EL (cell line): ENCODE data around the gene TASL.
"Not testable (repeated sequence)": the region's sequence is repeated elsewhere in the genome, so short reads cannot be mapped to it uniquely, and the experiment has no call there.

Experiments used
- DNase-seq: peaks from one replicate; pipeline ENCODE4 v3.0.0-alpha.2; 2016

TASL gene

DNA sequence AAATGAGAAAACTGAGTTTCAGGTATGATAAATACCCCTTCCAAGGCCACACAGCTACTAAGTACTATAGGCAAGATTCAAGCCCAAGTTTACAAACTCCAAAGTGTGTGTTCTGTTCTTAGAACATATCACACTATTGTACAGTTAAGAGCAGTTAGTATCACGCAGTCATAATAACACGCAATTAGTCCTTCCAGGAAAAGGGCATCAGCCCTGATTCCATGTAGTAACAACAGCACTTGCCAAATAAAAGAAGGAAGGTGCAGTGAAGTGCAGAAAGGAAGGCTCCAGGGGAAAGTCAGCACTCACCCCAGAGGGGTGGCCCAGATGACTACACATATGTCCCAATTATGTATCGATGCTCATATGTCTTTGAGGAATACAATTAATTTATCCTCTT lies 4.4 kb downstream of the TASL start:
- no peak for DNase-seq

DNA sequence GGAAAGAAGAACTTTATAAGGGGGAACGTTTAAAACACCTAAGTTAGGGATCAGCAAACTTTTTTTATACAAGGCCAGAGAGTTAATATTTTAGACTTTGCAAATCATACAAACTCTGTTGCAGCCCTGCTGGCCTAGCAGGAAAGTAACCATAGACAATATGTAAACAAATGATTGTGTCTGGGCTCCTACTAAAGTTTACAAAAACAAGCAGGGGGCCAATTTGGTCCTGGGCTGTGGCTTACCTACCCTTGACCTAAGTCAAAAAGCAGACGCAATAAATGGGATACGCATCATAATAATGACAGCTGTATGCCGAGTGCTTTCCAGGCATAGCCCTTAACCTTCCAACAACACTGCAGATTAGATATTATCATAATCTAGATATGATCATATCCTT lies 4.9 kb downstream of the TASL start:
- no peak for DNase-seq

DNA sequence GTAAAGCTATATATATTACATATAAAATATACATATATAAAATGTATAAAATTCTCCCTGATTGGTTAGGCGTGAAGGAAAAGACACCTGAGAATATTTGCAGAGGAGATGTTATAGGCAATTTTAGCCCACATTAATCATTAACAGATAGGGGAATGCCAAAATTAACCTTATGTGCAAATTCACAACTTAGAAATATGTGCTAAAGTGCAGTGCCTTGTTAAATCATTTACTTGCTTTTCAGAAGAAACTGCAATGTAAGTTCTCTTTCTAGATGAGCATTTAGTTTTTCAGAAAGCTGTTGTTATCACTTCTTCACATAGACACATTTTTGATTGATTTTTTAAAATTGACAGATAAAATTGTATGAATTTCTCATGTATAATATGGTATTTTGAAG lies 5.6 kb downstream of the TASL start:
- DNase-seq = no peak

DNA sequence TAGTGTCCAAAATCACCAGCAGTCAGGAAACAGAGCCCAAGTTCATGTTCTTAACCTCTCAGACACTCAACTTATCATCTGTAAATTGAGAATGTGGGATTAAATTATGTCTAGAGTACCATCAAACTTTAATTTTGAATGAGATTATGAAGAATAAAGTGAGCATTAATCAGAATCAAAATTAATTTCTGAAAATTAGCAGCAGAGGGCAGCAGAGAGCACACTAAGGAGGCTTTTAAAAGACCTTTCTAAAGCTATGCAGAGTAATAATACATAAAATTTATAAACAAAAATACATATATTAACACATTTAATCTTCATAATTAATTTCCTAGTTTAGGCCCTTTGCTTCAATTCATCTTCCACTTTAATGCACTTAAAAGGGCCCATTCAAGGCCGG lies 7.1 kb downstream of the TASL start:
- DNase-seq = peak; percentile 8

DNA sequence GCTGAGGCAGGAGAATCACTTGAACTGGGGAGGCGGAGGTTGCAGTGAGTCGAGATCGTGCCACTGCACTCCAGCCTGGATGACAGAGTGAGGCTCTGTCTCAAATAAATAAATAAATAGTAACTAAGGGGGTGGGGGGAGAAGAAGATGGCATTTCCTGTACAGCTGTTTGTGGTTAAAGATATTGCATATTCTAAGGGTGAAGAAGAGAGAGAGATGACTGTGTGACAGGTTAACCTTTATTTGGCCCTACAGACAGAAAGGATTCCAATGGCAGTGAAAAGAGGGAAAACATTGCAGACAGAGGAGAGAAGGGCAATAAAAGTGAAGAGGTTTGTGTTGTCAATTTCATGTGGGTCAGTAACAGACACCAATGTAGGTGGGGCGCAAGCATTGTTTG lies 9.4 kb downstream of the TASL start:
- peak; percentile 59 for DNase-seq

DNA sequence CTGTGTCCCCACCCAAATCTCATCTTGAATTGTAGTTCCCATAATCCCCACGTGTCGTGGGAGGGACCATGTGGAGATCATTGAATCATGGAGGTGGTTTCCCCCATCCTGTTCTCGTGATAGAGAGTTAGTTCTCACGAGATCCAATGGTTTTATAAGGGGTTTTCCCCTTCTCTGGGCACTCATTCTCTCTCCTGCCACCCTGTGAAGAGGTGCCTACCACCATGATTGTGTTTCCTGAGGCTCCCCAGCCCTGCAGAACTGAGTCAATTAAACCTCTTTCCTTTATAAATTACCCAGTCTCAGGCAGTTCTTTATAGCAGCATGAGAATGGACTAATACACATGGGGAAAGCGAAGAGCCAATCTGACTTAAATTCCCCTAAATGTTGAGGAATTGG lies 14.5 kb downstream of the TASL start:
- not testable (repeated sequence) for DNase-seq

DNA sequence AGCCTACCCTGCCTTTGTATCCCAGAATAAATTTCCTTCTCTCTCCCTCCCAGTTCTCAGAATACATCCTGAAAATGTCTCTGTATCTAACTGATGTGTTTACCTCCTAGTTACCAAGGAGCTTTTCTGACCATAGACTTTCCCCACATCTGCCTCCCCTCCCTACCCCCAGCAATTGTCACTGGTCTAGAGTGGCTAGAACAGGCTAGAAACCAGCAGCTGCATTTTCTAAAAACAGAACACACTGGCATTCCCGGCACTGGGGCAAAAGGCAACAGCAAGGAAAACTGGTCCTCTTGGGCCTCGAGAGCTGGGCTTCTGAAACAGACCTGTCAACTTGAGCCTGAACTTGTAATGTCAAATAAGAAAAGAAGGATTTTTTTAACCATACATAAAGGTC lies 16.4 kb downstream of the TASL start:
- no peak for DNase-seq

DNA sequence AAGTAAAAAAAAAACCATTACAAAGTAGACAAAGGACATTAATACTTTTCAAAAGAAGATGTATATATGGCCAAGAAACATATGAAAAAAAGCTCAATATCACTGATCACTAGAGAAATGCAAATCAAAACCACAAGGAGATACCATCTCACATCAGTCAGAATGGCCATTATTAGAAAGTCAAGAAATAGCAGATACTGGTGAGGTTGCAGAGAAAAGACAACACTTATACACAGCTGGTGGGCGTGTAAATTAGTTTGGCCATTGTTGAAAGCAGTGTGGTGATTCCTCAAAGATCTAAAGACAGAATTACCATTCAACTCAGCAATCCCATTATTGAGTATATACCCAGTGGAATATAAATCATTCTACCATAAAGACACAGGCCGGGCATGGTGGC lies 39.3 kb downstream of the TASL start:
- no peak for DNase-seq

DNA sequence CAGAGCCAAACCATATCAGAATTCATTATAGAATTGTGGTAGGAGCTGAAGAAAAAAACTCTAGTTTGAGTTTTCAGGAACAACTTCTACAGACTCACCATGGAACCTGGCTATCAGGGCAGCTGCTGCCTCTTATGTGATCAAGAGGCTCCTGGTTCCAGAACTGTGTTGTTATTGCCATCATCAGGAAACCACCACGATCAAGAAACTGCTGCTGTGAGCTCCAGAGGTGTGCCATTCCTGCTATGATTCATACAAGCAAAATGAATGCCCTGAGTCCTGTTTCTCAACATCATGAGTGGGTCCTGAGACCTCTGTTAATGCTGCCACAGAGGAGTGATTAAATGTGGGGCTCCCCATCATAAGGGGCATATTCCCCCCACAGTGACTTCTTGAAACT lies 43.7 kb downstream of the TASL start:
- no peak for DNase-seq

DNA sequence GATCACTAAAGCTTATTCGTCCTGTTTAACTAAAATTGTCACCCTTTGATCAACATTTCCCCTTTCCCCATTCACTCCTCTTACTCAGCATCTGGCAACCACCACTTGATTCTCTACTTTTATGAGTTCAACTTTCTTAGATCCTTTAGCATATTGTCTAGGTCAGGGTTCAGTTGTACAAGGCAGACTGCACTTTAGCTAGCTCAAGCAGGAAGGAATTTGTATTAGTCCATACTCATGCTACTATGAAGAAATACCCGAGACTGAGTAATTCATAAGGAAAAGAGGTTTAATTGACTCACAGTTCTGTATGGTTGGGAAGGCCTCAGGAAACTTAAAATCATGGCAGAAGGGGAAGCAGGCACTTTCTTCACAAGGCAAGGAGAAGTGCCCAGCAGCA lies 44.3 kb downstream of the TASL start:
- DNase-seq = no peak

DNA sequence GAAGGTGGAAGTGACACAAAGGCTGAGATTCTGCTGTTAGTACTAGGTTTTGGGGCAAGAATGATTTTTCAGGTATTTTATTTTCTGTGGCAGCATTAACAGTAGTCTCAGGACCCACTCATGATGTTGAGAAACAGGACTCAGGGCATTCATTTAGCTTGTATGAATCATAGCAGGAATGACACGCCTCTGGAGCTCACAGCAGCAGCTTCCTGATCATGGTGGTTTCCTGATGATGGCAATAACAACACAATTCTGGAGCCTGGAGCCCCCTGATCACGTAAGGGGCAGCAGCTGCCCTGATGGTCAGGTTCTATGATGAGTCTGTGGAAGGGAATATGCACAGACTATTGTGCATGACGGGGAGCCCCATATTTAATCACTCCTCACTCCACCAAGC lies 47.0 kb downstream of the TASL start:
- DNase-seq = peak; percentile 26

DNA sequence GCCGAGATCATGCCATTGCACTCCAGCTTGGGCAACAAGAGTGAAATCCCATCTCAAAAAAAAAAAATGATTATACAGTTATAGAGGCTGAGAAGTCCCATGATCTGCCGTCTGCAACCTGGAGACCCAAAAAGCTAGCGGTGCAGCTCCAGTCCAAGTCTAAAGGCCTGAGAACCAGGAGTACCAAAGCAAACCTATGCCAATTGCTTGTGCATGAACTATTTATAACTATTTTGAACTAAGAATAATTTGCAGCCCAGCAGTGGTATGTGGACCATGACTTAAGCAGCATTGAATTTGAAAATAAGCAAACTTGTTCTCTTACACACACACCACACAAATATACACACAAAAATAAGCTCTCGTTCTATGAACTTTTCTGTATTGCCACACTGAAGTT lies 51.8 kb downstream of the TASL start:
- no peak for DNase-seq

DNA sequence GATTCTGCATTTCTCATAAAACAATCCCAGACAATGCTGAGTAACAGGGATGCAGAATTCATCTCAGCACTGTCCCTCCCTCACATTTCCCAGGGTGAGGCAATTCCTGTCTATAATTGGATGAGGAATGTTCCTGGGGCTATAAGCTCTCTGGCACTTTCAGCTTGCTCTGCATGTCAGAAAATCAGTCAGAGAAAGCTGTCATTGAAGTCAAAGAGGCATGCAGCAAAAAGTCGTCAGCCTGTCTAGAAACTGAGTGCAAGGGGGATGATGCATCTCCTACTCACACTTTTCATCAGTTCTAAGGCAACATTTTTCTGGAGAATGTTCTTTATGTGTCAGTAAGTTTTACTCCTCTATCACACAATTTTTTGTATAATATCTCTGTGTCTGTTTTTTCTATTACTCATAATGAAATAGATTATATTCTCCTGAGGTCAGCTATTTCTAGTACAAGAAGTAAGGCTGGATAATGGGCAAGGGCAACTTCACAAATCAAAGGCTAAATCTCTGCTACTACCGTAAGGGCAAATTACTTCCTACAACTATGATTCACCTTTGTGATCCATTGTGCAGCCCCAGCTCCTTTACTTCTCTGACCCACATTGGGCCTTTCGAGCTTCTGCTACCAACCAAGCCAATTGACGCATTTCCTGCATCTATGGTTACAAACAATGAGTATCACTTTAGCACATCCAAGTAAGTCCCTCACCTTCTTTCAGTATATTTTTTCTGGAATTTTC lies 56.0 kb downstream of the TASL start:
- DNase-seq = peak; percentile 55

DNA sequence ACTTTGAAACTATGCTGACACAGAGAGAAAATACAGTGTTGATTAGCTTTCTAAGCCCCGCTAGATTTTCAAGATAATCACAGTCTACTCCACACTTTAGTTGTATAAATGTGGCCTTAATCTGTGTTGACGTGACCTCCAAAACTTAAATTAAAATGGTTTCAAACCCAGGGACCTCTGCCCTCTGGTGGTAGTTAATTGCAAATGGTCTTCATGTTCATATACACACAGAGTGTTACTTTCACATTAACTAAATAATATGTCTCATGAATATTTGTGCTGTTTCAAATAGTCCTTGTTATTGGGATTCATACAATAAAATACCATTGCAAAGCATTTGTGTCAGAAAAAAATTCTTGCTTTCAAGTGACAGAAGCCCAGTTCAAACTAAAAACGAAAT lies 64.3 kb downstream of the TASL start:
- no peak for DNase-seq
